ENCODE measurements around the gene IRGC.

DNA sequence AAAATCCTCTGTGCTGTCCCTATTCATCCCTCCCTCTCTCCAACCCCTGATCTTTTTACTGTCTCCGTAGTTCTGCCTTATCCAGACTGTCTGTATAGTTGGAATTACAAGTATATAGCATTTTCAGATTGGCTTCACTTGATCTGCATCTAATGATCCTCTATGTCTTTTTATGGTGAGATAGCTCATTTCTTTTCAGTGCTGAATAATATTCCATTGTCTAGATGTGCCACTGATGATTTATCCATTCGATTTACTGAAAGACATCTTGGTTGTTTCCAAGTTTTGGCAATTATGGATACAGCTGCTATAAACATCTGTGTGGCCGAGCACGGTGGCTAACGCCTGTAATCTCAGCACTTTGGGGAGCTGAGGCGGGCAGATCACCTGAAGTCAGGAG is 19.1 kb downstream of the IRGC start:
- TF ChIP-seq EP300 (IDR thresholded peaks at IDR 0.05): no peak
- TF ChIP-seq POLR2A (IDR thresholded peaks at IDR 0.05; ENCODE audit: low read length): no peak
